GM20000 (cell line): Measurements from ENCODE around the gene NOC2L.

Source experiments
- DNase-seq: peaks from one replicate; pipeline ENCODE4 v3.0.0; 2012; ENCODE audit warnings: low spot score
- TF ChIP-seq, protein P1 (sequence below): IDR thresholded peaks from 2 replicates; pipeline ENCODE4 v1.5.1; 2012; ENCODE audit warnings: mild to moderate bottlenecking, control low read depth; ENCODE audit errors: extremely low read depth, missing control alignments

The NOC2L gene

GRCh38 chr1:910881-911721 is 48.0 kb downstream of the NOC2L start:
- TF ChIP-seq, protein P1, sequence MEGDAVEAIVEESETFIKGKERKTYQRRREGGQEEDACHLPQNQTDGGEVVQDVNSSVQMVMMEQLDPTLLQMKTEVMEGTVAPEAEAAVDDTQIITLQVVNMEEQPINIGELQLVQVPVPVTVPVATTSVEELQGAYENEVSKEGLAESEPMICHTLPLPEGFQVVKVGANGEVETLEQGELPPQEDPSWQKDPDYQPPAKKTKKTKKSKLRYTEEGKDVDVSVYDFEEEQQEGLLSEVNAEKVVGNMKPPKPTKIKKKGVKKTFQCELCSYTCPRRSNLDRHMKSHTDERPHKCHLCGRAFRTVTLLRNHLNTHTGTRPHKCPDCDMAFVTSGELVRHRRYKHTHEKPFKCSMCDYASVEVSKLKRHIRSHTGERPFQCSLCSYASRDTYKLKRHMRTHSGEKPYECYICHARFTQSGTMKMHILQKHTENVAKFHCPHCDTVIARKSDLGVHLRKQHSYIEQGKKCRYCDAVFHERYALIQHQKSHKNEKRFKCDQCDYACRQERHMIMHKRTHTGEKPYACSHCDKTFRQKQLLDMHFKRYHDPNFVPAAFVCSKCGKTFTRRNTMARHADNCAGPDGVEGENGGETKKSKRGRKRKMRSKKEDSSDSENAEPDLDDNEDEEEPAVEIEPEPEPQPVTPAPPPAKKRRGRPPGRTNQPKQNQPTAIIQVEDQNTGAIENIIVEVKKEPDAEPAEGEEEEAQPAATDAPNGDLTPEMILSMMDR: no peak
- no peak for DNase-seq

- TF ChIP-seq, protein P1: no peak
- no peak for DNase-seq
Measured at GRCh38 chr1:910311-910880, 48.7 kb downstream of the NOC2L start.

- DNase-seq: no peak
Measured at GRCh38 chr1:909861-910310, 49.2 kb downstream of the NOC2L start.

DNA sequence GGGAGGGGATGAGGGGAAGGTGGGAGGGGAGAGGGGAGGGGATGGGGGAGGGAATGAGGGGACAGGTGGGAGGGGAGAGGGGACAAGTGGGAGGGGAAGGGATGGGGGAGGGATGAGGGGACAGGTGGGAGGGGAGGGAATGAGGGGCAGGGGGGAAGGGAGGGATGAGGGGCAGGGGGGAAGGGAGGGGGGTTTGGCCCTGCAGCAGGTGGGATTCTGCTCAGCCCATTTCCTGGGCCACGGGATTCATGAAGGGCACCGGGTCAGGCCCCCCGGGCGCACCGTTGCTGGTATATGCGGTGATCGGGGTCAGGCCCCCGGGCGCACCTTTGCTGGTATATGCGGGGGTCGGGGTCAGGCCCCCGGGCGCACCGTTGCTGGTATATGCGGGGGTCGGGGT is 50.4 kb downstream of the NOC2L start:
- TF ChIP-seq, protein P1: no peak

More at GRCh38 chr1:909861-910310, 49.2 kb downstream of the NOC2L start:
- TF ChIP-seq, protein P1: no peak

DNA sequence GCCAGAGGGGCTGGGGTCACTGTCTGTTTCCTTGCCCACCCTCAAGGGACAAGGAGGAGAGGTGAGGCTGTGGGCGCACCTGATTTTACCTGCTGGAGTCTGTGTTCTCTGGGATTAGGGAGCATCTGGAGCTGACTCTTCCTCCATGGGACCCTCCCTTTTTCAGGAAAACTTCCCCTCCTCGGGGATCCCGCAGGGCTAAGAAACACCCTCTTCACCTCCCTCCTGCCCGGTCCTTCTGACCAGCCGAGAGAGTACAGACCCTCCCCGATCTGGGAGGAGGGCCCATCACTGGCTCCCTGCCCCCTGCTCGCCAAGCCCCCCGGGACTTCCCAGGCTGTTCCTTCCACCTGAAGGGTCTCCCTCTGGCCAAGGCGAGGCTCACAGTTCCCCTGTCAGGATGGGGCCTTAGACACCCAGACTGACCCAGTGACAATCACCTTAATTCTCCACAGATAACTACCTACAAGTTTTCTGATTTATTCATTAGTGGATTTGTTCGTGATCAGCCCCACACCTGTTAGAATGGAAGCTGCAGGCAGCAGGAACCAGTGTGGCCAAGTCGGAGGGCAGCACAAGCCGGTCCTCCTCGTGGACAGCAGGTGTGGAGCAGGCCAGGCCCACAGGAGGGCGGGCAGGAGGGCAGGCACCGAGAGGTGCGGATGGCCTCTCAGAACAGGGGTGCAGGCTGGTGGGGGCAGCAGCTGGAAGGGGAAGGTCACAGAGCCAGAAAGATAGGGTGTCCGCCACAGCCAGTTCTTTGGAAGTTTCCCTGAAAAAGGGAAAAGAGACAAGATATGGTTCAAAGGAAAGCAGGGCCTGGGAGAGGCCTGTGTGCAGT is 51.2 kb downstream of the NOC2L start:
- no peak for DNase-seq

More for the DNA sequence above, 50.4 kb downstream of the NOC2L start:
- no peak for DNase-seq

GRCh38 chr1:906600-907420 is 52.2 kb downstream of the NOC2L start:
- TF ChIP-seq, protein P1: no peak
- peak; percentile 66 for DNase-seq

More for the DNA sequence above, 51.2 kb downstream of the NOC2L start:
- TF ChIP-seq, protein P1: no peak
